ENCODE measurements around the gene GAS6.
A peak's percentile ranks its signal among the peaks of the same experiment; 100 is the strongest.

GAS6 gene

DNA sequence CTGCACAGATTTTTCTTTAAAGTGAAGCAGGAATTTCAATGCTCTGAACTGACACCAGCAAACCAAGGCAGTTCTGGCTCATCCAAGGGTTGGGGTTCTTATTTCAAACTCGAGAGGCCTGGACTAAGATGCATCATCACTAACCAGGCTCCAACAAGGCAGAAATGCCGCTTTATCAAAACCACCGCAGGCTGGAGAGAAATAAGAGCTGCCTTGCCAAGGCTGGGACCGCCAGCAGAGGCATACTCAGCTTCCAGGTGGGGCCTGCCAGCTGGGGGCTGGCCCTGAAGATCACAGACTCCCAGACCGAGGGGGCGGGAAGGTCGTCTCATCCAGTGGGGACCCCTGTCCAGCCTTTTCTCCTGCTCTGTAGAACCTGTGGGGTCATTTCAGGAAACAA lies 37.4 kb upstream of the GAS6 start:
- TF ChIP-seq, protein P1, sequence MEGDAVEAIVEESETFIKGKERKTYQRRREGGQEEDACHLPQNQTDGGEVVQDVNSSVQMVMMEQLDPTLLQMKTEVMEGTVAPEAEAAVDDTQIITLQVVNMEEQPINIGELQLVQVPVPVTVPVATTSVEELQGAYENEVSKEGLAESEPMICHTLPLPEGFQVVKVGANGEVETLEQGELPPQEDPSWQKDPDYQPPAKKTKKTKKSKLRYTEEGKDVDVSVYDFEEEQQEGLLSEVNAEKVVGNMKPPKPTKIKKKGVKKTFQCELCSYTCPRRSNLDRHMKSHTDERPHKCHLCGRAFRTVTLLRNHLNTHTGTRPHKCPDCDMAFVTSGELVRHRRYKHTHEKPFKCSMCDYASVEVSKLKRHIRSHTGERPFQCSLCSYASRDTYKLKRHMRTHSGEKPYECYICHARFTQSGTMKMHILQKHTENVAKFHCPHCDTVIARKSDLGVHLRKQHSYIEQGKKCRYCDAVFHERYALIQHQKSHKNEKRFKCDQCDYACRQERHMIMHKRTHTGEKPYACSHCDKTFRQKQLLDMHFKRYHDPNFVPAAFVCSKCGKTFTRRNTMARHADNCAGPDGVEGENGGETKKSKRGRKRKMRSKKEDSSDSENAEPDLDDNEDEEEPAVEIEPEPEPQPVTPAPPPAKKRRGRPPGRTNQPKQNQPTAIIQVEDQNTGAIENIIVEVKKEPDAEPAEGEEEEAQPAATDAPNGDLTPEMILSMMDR (IDR thresholded peaks at IDR 0.05; ENCODE audit: insufficient read depth, low read length, missing control alignments), result no peak

DNA sequence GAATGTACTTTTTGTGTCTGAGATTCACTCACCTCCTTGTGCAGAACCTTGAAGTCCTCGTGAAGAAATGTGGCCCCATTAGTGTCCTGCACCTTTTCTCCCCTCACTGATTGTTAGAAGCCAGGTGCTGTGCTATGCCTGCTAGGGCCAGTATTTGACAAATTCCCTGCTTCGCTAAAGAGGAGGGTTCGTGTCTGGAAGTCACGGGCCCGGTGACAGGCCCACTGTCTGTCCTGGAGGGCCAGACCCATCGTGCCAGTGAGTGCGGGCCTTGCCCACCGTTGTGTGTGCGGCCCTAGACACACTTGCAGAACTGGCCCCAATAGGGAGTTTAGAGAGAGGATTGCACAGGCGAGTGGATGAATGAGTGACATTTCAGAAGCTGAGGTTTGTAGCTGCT lies 36.8 kb upstream of the GAS6 start:
- TF ChIP-seq, protein P1 (IDR thresholded peaks at IDR 0.05; ENCODE audit: insufficient read depth, low read length, missing control alignments), result no peak
- ChIA-PET POLR2A (no interaction called here), CTCF (interaction anchor here (0.9 kb wide), 1 partner anchor 11 kb away, joined by 3 read pairs; no protein-coding TSS in a partner anchor)

More for the DNA sequence above, 37.4 kb upstream of the GAS6 start:
- H3K4me3 ChIP-seq (ENCODE audit: low read depth, low read length), result no peak overlapping the region
- ChIA-PET CTCF (interaction anchor here (0.9 kb wide), 1 partner anchor 12 kb away, joined by 3 read pairs; no protein-coding TSS in a partner anchor), POLR2A (no interaction called here)
- no peak for DNase-seq (ENCODE audit: low read depth, low spot score)

DNA sequence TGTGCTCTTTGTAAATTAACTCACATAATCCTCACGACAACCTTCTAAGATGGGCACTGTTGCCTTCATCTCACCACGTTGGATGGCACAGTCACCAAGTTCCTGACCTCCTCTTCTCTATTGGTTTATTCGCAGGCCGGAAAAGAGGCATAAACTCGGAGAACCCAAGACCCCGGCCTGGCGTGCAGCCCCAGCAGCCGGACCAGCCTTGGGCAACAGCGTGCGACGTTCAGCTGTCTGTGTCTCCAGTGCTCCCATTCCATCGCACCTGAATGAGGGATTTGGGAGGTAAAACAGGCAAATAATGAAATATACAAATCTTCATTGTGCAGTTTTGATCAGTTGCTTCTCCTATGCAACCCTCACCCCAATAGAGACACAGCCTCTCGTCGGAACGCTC lies 34.5 kb upstream of the GAS6 start:
- ChIA-PET CTCF (no interaction called here), POLR2A (interaction anchor here (1.3 kb wide), 1 partner anchor 77 kb away, joined by 5 read pairs; no protein-coding TSS in a partner anchor)
- no peak overlapping the region for H3K4me3 ChIP-seq (ENCODE audit: low read depth, low read length)
- DNase-seq (ENCODE audit: low read depth, low spot score), result no peak
- TF ChIP-seq, protein P1 (IDR thresholded peaks at IDR 0.05; ENCODE audit: insufficient read depth, low read length, missing control alignments), result no peak

More for the DNA sequence above, 36.8 kb upstream of the GAS6 start:
- H3K4me3 ChIP-seq (ENCODE audit: low read depth, low read length), result no peak overlapping the region
- DNase-seq (ENCODE audit: low read depth, low spot score), result no peak

DNA sequence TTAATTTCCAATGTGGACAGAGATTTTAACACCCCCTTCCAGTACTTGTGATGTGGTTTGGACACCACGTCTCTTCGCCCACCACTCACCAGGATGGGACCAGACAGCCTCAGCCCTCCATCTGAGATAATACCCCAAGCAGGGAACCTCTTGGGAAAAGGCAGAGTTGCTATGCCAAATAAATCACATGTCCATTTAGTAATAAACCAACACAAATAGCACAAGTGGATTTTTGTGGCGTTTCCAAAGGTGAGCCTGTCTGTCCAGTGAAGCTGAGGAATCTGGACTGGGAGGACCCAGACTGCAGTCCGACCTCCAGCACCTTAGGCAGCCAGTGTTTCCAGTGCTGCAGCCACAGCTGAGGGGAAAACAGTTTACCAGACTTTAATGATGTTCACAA lies 34.1 kb upstream of the GAS6 start:
- ChIA-PET POLR2A (interaction anchor here (0.5 to 1.3 kb wide), 4 partner anchors 10 to 77 kb away, joined by 3 to 5 read pairs (median 4); no protein-coding TSS in a partner anchor), CTCF (no interaction called here)
- TF ChIP-seq, protein P1 (IDR thresholded peaks at IDR 0.05; ENCODE audit: insufficient read depth, low read length, missing control alignments), result no peak
- no peak for DNase-seq (ENCODE audit: low read depth, low spot score)
- no peak overlapping the region for H3K4me3 ChIP-seq (ENCODE audit: low read depth, low read length)

DNA sequence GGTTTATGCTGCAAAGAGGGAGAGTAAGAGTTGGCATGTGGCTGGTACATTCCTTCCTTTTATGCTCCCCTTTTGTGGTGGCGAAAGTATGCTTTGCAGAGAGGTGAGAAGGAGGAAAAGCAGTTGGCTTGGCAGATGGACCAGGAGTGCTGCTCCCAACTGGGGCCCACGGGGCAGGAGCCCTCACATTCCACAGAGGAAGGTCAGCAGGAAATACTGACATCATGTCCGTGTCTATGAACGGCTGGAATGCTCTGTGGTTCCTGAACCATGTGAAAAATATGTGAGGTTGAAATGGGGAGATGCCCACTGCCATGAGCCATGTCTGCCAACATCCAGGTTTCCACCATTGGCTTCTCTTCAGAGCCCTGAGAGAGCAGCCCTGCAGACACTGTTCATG lies 33.3 kb upstream of the GAS6 start:
- DNase-seq (ENCODE audit: low read depth, low spot score), result peak; percentile 95
- TF ChIP-seq, protein P1 (IDR thresholded peaks at IDR 0.05; ENCODE audit: insufficient read depth, low read length, missing control alignments), result no peak
- ChIA-PET POLR2A (interaction anchor here (0.6 to 1.3 kb wide), 4 partner anchors 11 to 76 kb away, joined by 4 to 5 read pairs (median 4); no protein-coding TSS in a partner anchor), CTCF (no interaction called here)
- no peak overlapping the region for H3K4me3 ChIP-seq (ENCODE audit: low read depth, low read length)

DNA sequence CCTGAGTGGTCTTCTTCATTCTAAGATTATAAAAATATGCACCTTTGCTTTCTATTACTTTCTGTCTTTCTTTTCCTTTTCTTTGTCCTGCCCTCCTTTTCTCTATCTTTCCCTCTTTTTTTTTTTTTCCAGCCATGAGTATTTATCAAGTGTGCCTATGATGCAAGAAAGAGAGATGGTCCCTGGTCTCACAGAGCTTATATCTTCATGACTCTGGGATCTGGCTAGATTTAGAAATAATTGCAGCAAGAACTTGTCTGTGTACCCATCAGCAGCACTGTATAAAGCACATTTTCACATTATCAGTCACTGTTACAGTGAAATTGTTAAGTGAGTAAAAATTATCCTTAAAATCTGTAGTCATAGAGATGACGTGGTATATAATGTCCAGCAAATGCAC lies 31.6 kb upstream of the GAS6 start:
- TF ChIP-seq, protein P1 (IDR thresholded peaks at IDR 0.05; ENCODE audit: insufficient read depth, low read length, missing control alignments), result no peak
- CTCF ChIA-PET, result interaction anchor here (0.7 kb wide), 1 partner anchor 48 kb away, joined by 3 read pairs; no protein-coding TSS in a partner anchor

More for the DNA sequence above, 31.6 kb upstream of the GAS6 start:
- DNase-seq (ENCODE audit: low read depth, low spot score), result no peak
- H3K4me3 ChIP-seq (ENCODE audit: low read depth, low read length), result no peak overlapping the region
- POLR2A ChIA-PET, result interaction anchor here (0.6 to 0.7 kb wide), 2 partner anchors 43 to 236 kb away, joined by 3 read pairs; no protein-coding TSS in a partner anchor

All from AG04449 (cell line).